Esophagus mucosa (tissue), 1 donor: ENCODE results near the gene XKR3. TPM values are rescaled to one million over a fixed set of nuclear protein-coding genes. Genes with fewer than 3 reads are reported as not detected.
"Not testable (repeated sequence)": the region's sequence is repeated elsewhere in the genome, so short reads cannot be mapped to it uniquely, and the experiment has no call there.

Experiments used
- ATAC-seq: fragments of 200-7000 bp; cut with Tn5 transposase; one replicate; pipeline ENCODE4 v1.9.1; 2020
- total RNA-seq: library from RNA; stranded (reverse); gene quantifications from one replicate; pipeline ENCODE4 v1.2.4, GENCODE V29; 2023
- donor health status: DM: yes; HTN: yes; CAD: no.

XKR3 gene
- total RNA-seq: not detected

DNA sequence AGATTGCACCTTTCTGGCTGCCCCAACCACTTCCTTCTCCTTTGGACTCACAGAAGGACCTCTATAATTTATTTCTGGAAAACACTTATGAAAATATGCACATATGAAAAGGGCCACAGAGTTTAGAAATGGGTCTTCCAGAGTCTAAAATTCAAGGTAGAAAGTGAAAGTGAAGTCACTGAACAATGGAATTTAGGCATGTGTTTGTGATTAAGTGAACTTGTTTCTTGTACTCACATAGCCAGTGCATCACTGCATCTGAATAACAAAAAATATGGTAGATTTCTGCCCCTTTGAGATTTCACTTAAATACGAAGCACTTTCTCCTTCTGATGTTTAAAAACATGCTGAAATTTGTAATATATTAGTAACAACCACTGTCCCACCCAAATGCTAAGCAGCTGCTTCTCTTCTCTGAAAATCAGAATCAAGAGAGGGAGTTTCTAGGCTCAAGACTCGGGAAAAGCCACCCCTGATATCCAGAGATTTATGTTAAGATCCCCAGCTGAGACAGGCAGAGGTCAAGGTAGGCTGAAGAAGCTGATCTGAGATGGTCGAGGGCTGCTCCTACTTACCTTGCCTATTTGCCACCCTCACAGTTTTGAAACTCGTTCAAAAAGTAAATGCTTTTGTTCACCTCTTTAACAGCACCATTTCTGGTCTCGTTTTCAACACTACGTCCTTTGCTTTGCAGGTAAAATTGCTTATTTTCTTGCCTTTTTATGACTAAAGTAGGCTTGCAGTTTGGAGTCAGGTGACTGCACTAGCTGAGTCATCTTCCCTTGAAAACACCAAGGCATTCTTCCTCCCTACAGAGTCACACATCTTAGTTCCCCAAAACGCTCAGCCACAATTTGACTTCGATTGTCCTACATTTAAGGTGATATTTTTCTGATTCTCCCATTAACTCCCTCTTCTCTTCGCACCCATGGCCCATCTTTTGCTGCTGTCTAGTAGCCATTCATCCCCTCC lies at the start of gene XKR3:
Gene XKR3 (minus strand): TSS at position 696 of the 972 bp plus-strand sequence. CDS start 17,338 bp downstream, outside the sequence.
- no peak for ATAC-seq

DNA sequence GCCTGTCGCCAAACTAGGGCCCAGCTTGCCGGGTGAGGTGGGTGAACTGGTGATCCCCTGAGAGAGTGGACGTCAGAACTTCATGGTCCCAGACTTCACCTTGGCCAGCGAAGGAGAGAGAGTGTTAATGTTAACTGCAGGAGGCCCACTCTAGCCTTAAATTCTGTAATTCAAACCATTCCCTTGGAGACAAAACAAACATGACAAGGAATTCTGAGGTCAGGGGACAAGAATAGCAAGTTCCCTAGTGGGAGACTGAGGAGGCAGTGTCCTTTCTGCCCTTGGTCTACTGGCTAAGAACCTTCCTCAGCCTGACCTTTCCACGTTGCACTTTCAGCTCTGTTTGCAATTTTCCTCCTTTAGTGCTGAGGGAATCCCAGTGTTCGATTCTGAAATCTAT lies 44.4 kb upstream of the XKR3 start:
- ATAC-seq: not testable (repeated sequence)

DNA sequence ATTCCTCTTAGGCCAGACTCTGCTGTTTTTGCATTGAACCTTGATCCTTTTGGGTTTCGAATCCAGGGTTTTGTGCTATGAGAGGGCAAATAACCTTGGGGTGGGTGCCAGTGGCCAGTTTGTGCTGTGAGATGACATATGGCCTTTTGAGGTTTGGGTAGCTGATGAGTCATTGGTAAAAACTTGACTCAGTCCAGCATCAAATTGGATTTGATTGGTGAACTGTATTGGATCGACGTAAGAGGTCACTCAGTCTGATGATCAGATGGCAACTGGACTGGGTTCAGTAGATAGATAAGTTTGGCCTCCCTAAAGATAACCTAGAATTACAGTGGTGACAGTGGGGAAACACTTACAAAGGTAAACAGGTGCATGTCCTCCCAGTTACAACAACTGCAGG lies 41.0 kb upstream of the XKR3 start:
- no peak for ATAC-seq

DNA sequence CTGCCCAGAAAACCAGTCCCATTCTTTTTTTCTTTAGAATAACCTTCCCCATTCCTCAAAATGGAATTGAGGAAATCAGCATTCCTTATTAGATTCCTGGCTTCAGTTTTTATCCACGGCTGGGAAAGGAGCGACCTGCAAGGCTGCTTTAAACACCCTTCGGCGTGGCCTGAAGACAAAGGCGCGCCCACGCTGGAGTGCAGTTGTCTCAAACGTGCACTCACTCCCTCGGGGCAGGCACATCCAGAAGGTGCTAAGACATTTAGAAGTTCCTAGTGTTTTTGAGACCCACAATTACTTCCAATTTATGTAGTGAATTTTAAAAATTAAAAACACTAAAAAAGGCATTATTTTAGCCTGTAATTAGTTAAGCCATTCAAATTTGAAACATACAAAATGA lies 31.6 kb upstream of the XKR3 start:
- not testable (repeated sequence) for ATAC-seq

DNA sequence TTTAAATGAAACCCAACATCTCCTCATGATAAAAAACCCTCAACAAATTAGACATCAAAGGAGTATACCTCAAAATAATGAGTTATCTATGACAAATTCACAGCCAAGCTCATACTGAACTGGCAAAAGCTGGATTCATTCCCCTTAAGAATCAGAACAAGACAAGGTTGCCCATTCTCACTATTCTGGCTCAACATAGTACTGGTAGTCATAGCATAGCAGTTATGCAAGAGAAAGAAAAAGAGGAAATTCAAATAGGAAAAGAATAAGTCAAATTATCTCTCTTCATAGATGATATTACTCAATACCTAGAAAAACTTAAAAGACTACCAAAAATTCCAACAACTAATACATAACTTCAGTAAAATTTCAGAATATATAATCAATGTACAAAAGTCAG lies 29.4 kb upstream of the XKR3 start:
- no peak for ATAC-seq

DNA sequence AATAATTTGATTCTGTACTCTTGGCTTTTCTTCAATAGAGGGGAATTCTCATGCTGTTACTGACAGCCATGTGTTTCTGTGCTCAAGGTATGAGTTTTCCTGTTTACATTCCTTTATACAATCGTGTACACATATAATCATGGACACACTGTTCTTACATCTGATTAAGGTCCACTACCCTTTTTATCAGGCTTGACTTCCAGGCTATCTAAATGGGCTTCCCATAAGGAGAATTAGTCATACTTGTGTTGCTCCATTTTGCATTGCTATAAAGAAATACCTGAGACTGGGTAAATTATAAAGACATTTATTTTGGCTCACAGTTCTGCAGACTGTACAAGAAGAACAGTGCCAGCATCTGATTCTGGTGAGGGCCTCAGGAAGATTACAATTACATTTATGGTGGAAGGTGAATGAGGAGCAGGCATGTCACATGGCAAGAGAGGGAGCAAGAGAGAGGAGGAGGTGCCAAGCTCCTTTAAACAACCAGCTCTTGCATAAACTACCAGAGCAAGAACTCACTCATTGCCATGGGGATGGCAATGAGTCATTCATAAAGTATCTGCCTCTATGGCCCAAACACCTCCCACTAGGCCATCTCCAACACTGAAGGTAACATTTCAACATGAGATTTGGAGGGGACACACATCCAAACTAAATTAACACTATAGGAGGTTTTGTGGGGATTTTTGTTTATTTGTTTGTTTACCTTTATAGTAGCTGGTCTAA lies 26.2 kb upstream of the XKR3 start:
- not testable (repeated sequence) for ATAC-seq

DNA sequence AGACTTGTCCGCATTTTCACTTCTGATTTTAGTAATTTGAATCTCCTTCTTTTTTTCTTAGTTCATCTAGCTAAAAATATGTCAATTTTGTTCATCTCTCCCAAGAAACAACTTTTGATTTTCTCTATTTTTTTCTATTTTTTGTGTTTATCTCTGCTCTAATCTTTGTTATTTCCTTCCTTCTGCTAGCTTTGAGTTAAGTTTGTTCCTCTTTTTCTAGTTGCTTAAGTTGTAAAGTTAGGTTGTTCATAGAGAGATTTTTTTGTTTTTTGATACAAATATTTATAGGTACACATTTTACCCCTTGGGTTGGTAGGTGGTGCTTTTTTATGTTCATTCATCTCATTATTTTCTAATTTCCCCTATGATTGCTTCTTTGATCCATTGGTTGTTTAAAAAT lies 22.1 kb upstream of the XKR3 start:
- ATAC-seq: no peak

DNA sequence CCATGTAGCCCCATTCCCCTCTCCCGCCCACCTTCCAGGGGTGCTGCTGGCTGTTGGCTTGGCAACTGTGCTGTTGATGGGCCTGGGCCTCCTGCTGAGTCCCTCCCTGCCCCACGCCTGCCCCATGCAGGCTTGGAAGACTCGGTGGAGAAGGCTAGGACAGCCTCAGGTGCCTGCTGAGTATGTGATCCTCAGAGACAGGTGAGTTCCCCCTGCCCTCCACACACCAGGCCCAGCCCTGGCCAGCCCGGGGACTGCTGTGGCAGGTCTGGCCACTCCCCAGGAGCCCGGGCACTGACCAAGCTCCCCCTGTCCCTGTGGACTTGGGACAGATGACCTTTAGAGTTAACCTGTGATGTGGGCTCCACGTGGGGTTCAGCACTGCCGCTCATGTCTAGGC lies 20.7 kb upstream of the XKR3 start:
- ATAC-seq: no peak

DNA sequence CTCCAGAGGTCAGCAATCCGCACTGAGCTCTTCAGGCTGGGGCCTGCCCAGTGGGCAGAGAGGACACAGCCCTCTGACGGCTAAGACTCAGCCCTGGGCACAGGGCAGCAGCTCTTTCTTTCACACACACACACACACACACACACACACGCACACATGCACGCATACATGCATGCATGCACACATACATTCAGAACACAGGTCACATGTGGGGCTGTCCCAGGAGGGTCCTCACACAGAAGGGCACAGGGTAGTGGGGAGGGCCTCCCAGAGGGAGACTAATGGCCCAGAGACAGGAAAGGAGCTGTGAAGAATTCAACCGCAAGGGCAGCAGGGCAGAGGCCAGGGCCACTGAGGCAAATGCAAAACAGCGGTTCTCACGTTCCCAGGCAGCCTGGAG lies 20.3 kb upstream of the XKR3 start:
- ATAC-seq: no peak

DNA sequence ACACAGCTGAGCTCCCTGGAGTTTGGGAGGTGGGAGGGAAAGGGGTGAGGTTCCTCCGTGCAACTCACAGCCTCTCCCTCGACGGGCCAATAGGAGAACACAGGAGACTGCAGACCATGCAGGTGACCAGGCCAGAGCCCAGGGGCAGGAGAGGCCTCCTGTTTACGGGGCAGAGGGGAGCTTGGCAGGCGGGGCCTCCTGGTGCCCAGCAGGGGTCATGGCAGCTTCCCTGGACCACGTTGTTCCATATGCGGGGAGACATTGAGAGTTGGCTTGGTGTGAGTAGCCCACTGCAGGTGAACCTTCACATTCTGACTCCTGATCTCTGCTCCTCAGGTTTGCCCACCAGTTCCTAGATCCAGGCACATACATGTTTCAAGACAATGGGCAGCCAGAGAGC lies 19.3 kb upstream of the XKR3 start:
- ATAC-seq: no peak

DNA sequence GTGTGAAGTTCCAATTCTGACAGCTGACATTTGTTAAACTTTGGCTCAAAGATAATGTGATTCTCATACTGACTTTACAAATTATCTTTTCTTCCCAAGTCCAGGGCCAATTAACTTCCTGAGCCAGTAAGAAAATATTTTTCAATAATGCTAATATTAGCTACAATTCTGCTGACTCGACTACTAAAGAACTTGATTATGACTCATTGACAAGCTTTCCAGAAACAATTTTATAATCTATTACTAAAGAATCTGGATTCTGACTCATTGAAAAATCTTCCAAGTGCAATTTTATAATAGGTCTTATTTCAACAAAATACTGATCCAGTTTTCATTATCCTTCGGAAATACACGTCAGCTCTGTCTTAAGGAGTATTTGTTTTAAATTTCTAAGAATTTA lies 12.9 kb upstream of the XKR3 start:
- no peak for ATAC-seq

DNA sequence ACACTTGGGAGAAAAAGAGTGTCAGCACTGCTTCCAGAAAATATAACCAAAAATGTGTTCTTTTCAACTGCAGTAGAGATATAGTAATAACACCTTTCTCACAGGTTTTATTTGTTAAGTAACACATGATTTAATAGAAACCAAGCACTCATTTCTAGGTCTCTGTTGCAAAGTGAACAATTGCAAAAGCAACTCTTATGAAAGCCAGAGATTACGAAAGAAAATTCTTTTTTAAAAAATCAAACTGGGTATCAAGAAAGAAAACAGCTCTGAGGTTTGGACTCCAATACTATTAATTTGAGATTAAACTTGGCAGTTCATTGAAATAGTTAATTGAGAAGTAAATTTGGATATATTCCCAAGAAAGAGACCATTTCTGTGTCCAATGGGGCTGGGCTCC lies 9.8 kb upstream of the XKR3 start:
- ATAC-seq: no peak

DNA sequence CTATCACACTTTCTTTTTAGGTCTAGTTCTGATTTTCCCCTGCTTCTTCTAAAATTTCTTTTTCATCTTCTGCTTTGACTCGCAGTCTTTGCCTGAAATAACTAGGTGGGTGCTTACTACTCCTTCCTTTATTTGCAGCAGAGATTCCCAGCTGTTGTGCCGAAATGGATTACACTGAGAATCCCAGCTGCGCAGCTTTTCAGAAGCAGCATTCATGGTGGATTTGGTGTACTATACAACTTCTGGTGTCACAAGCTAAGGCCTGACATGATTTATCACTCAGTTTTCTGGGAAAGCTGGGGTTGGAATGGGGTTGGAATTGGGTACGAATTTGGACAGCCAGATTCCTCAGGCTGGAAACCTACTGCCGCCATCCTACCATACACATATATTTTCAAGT lies 6.0 kb upstream of the XKR3 start:
- no peak for ATAC-seq

DNA sequence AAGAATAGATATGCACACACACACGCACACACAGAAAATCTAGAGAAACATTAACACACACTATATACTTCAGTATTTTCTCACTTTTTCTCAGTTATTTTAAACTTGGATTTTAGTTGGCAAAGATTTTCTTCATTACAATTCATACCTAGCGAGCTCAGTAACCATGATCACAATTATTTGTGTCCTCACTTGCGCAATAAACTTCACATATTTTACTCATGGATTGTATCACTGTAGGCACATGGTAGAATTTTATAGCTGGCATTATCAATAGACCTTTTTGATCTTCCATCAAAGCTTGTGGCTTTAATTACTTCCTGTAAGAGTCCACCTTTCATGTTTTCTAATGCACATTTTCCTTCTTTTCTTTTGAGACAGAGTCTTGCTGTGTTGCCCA lies 4.8 kb upstream of the XKR3 start:
- ATAC-seq: no peak

DNA sequence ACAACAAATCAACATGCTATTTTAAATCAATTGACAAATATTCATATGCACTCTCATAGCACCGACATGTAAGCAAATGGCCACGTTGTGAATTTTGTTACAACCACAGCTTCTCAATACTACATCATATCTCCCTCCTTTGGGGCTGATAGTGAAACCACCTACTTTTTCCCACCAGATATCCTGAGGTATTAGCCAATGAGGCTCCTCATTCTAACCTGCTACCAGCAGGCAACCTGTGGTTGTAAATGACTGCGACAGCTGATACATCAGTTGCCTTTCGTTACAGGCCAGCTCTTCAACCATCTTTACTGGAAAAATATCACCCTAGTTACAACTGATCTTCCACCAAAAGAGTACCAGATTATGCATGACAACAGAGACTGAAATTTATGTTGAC lies 3.7 kb upstream of the XKR3 start:
- no peak for ATAC-seq

DNA sequence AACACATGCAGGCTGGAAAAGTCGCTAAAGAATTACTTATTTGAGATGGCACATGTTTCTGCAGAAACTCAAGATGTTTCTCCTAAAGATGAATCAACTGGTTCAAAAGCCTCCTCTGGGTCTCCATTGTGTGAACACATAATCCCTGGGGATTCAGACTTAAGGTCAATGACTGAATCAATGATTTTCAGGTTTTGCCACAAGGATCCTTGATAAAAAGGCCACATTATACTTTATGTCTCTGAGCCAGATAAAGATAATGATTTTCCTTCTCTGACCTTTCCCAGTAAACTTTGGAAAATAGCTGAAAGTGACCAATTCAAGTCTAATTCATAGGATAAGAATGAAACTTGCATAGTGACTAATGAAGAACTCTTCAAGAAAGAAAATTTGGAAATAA lies 2.3 kb upstream of the XKR3 start:
- ATAC-seq: no peak

DNA sequence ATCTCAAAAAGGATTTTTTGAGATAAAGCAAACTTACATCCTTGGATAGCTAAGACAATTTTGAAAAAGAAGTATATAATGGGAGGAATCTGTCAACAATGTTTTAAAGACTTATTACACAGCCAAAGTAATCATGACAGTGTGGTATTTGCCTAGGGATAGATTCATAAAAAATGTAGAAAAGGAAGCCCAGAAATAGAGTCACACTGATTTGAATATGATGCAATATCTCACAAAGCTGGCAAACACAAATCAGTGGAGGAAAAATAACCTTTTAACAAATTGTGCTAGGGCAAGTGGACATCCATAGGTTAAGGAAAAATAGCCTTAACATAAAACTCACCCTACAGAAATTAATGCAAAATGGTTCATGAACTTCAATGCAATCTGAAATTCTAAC lies 6.0 kb downstream of the XKR3 start:
- no peak for ATAC-seq

DNA sequence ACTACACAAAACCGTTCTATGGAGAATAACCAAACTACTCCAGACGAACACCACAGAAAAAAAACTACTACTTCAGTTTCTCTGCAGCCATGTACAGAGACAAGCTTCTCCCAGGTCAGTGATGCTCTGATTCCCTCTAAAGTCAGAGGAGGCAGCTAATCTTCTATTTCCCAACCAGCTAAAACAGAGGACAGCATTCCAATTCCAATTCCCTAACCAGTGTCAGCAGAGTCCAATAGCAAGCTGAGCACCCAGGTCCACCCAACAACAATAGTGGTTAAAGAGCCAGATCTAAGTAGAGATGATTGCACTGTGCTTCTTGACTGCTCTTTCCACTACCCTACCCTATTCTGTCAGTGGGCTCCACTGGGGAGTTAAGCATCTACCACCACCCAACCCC lies 6.7 kb downstream of the XKR3 start:
- ATAC-seq: no peak

DNA sequence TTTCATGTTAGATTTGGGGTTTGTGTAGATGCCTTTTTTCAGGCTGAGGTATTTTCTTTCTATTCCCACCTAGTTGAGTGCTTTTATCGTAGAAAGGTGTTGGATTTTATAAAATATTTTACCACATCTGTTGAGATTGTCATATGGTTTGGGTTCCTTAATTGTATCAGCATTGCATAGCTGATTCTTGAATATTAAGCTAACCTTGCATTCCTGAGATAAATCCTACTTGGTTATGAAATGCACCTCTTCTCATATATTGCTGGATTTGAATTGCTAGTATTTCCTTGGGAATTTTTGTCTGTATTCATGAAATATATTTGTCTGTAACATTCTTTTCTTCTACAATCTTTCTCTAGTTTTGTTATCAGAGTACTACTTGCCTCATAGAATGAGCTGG lies 10.1 kb downstream of the XKR3 start:
- no peak for ATAC-seq

DNA sequence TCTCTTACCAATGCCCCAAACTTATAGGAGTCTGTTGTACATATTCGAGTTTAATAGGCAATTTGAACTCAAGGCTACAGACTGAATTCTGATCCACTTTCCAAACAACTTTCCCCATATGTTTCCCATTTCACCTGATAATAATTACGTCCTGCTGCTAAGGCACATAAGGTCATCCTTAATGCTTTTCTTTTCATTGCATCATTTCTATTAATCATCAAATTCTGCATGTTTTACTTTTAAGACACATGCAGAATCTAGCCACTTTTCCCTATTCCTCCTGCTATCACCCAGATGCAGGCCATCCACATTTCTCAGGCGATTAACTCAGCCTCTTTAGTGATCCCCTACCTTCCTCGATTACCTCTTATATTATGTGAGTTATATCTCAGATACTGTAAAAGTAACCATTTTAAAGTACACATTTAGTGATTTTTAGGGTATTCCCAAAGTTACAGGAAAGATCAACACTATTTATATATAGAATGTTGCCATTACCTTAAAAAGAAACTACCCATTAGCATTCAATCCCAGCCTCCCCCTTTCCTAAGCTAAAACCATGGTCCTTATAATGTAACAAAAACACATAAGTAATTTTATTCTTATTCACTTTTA lies 14.9 kb downstream of the XKR3 start:
- no peak for ATAC-seq

DNA sequence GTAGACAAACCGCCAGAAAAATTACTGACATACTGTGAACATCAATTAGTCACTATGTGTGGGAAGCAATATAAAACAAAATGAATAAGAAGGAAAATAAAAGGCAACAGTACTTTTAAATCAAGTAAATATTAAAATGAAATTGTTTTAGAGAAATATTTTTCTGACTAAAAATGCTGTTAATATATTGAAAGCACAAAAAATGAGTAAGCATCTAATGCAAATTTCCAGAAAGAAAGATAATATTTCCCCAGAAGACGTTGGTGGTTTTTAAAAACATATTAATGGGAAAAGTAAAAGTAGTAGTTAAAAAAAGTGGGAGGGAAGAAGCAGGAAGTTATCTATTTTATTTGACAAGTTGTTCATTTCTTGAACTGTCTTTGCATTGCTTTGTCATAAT lies 16.5 kb downstream of the XKR3 start:
- ATAC-seq: no peak

DNA sequence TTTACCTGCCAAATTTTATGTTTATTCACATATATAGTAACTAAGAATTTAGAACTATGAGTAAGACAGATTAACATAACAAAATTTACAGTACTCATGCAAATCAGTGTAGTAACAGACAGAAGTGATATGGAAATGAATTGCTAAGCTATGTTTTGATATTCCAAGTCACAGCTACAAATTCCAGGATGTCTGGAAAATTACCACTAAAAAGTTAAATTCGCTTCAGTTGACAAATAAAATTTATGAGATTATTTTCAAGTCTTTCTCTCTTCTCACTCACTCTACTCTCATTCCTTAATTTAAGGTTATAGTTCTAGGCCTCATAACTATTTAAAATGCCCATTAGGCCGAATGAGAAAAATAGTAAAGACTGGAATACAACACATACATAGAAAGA lies 18.1 kb downstream of the XKR3 start:
- ATAC-seq: no peak

DNA sequence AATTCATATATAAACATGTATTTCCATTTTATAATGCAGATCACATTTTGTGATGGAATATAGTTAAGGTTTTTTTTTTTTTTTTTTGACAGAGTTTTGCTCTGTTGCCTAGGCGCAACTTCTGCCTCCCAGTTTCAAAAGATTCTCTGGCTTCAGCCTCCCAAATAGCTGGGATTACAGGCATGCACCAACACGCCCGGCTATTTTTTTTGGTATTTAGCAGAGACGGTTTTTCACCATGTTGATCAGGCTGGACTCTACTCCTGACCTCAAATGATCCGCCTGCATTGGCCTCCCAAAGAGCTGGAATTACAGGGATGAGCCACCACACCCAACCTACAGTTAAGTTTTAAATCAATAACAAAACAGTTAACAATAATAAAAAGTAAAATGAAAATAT lies 18.8 kb downstream of the XKR3 start:
- no peak for ATAC-seq

DNA sequence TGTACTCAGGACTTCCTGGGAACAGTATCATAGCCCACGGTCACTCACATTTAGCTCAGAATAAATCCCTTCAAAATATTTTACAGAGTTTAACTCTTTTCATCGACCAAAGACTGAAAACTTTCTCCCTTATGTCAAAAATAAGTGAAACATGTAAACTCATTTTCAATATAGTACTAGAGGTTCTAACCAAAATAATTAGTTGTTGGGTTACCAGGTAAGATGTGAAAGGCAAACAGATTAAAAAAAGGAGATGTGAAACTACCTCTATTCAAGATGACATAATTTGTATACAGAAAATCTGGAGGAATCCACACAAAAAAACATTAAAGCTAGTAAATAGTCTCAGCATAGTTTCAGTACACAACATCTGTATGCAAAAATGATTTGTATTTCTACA lies 20.3 kb downstream of the XKR3 start:
- ATAC-seq: no peak
